Aorta (tissue), 5 donors: ENCODE data around the gene NAA80. TPM values are rescaled to one million over a fixed set of nuclear protein-coding genes. Genes with fewer than 3 reads are reported as not detected.
A peak's percentile ranks its signal among the peaks of the same experiment; 100 is the strongest.
"Not testable (repeated sequence)": the region's sequence is repeated elsewhere in the genome, so short reads cannot be mapped to it uniquely, and the experiment has no call there.

Experiments
- ATAC-seq: fragments of 200-7000 bp; cut with Tn5 transposase; one replicate; pipeline ENCODE4 v1.9.1; 2022; ENCODE audit warnings: moderate library complexity; ENCODE audit not compliant: low FRiP score
- DNase-seq, 2 donors: peaks; one replicate each; pipeline ENCODE4 v3.0.0-alpha.2; 2020
- H3K27ac ChIP-seq, 2 donors: one replicate each; pipeline ENCODE4 v1.5.1; 2013; ENCODE audit warnings: low read length in 2 of 2, mild to moderate bottlenecking in 2 of 2, moderate library complexity in 2 of 2, control low read depth in 1 of 2, inconsistent platforms in 1 of 2, low read depth in 1 of 2
- H3K27me3 ChIP-seq, 2 donors: one replicate each; pipeline ENCODE4 v1.6.1; 2013; ENCODE audit warnings: control low read depth in 1 of 2, low read length in 1 of 2, mild to moderate bottlenecking in 1 of 2, moderate library complexity in 1 of 2; ENCODE audit not compliant: insufficient read depth in 2 of 2, control insufficient read depth in 1 of 2
- H3K36me3 ChIP-seq, 2 donors: one replicate each; pipeline ENCODE4 v1.6.1; 2013; ENCODE audit warnings: control low read depth in 1 of 2, low read length in 1 of 2, mild to moderate bottlenecking in 1 of 2; ENCODE audit not compliant: insufficient read depth in 2 of 2, control insufficient read depth in 1 of 2
- H3K4me1 ChIP-seq, 2 donors: one replicate each; pipeline ENCODE4 v1.6.1; 2013; ENCODE audit warnings: low read length in 2 of 2, control low read depth in 1 of 2, mild to moderate bottlenecking in 1 of 2, moderate library complexity in 1 of 2; ENCODE audit not compliant: insufficient read depth in 2 of 2, control insufficient read depth in 1 of 2
- H3K4me3 ChIP-seq, 2 donors: one replicate each; pipeline ENCODE4 v1.5.1; 2013; ENCODE audit warnings: low read length in 2 of 2, control low read depth in 1 of 2, mild to moderate bottlenecking in 1 of 2
- H3K9me3 ChIP-seq: one replicate; pipeline ENCODE4 v1.6.1; 2013; ENCODE audit warnings: mild to moderate bottlenecking, low read length; ENCODE audit not compliant: control insufficient read depth
- WGBS, 2 donors: extraction: QIAGEN DNeasy Blood & Tissue Kit; methylation state at CpG; one replicate each; pipeline ENCODE4 v1.1.7; 2013; 5-methylcytosine and 5-hydroxymethylcytosine counted together
- intact Hi-C, 2 donors: fragments of 100-400 bp; cut with DNase I; formaldehyde crosslinking; loops; one replicate each; pipeline versions ENCODE4 v1.14.2 to v1.15.0; 2022
- polyA plus RNA-seq, 2 donors: library from polyadenylated mRNA; stranded (reverse); fragments of 200-250 nt; gene quantifications; one replicate each; pipeline ENCODE4 v1.2.3, GENCODE V29; 2013
- total RNA-seq, 2 donors: library from RNA; stranded (reverse); fragmentation: NEBNext Ultra II Directional; extraction: Animal tissue kit (Norgen Biotek cat#: 25700); gene quantifications; one replicate each; pipeline ENCODE4 v1.2.1, GENCODE V29; 2021
- donor health status: healthy with polysubstance abuse.
- donor health status: Bipolar disorder and iron deficiency.
- donor health status: DM: no; HTN: no; CAD: no.
- donor health status: DM: no; HTN: no; CAD: no.
- donor health status: DM: yes; HTN: yes; CAD: no.

Gene NAA80
- total and polyA plus RNA-seq, 4 donors: 2.8 to 16.9 (median 11.8) TPM

DNA sequence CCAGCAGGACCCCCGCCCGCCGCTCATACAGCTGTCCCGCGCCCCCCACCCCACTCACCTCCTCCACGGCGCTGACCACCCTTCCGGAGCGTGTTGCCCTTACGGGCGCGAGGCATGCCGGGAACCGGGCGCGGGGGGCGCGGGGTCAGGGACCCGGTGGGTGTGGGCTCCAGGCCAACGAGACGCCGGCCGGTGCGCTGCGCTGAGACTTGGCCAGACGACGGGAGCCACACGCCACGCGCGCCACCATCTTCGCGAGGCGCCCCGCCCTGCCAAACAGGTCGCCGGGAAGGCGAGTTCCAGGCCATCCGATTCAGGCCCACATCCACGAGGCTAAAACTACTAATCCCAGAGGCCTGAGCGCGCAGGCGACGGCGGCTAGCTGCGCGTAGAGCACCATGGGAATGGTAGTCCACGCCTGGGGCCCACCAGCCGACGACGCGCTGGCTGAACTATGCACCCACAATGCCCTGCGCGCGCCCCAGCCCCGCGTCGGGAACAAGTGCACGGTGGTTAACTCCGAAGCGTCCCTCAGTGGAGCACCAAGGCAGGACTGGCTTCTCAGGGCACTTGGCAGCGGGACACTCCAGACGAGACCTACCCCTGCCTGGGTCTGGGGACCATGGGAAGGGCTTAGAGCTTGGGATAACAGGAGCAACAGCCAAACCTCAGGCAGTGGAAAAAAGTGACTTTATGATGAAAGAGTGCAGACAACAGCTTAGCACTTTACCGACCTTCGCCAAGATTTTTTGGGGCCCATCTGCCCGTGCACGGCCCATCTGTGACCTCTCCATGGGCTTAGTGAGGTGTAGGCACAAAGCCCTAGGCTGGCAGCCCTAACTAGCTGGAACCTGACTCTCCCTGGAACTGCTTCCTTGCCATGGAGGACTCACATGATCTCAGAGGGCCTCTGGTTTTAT, 6.8 kb downstream of the NAA80 start, which contains the start of gene IFRD2:
IFRD2 (minus strand) TSS at position 271 of the 920 bp plus-strand sequence; CDS start at position 116, 155 bp downstream.
- Histone ChIP-seq H3K4me3 (peak within 1 kb of the TSS; percentile 56 to 68), H3K27me3 (no peaks in the 10 kb centered on the region), H3K9me3 (no peaks in the 10 kb centered on the region), H3K4me1 (no peaks in the 10 kb centered on the region), H3K27ac (peak within 1 kb of the TSS in 1 of 2 donors; percentile 87), H3K36me3 (peaks cover 0 to 2% of the 10 kb centered on the region in 2 donors)
- intact Hi-C loops: no loop called here
- 1% methylated on average over 65 to 67 of the region's 67 CpGs for WGBS, 2 donors
- ATAC-seq: peak; percentile 97
- peak; percentile 99 for DNase-seq

DNA sequence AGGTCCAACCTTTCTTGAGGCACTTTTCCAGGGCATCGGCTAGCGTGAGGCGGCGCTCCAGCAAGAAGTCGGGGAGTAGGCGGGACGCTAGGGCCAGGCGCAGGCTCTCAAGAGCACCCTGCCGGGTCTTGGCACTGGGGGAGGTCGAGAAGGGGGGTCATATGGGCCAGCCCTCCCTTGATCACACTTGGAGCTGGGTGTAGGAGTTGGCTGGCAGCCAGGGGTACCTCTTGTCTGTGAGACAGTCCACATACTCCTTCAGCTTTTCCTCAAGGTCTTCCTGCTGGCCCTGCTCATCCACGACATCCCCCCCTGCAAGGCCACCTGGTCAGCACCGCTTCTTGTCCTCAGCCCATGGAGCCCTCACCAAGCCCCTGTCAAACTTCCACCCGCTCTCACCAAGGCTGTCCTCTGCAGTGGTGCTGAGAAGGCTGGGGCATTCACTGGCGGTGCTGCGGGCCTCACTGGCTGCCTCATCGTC, 9.0 kb downstream of the NAA80 start:
- ATAC-seq: no peak
- WGBS, 2 donors: 91 to 92% methylated on average over 16 of the region's 16 CpGs
- no peak overlapping the region for H3K27ac ChIP-seq
- intact Hi-C loops: no loop called here
- H3K36me3 ChIP-seq: peaks cover 0 to 2% of the 10 kb centered on the region in 2 donors
- H3K9me3 ChIP-seq: no peaks in the 10 kb centered on the region
- no peaks in the 10 kb centered on the region for H3K27me3 ChIP-seq
- peak; percentile 56 to 77 for DNase-seq
- H3K4me3 ChIP-seq: no peak overlapping the region
- no peaks in the 10 kb centered on the region for H3K4me1 ChIP-seq

DNA sequence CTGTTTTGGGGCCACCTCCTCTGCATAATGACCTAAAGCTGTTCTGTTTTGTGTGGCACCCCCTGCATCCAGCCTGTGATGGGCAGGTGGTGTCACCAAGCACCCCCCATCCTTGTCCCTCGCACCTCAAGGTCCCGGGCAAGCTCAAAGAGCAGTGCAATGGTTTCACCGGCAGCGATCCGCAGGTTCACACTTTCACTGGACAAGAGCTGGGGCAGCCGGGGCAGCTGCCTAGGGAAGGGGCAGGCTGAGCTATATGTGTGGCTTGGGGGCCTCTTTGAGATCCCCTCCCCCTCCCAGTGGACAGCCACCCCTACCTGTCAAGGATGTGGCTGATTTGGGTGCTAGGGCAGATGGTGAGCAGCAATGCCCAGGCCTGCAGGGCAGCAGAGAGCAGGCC, 10.1 kb downstream of the NAA80 start:
- H3K4me1 ChIP-seq: no peaks in the 10 kb centered on the region
- intact Hi-C loops: no loop called here
- H3K36me3 ChIP-seq: peaks cover 0 to 2% of the 10 kb centered on the region in 2 donors
- no peaks in the 10 kb centered on the region for H3K27me3 ChIP-seq
- ATAC-seq (no peak), DNase-seq (no peak)
- 93 to 94% methylated on average over 6 of the region's 6 CpGs for WGBS, 2 donors
- no peak overlapping the region for H3K4me3 ChIP-seq
- no peaks in the 10 kb centered on the region for H3K9me3 ChIP-seq
- H3K27ac ChIP-seq: no peak overlapping the region

DNA sequence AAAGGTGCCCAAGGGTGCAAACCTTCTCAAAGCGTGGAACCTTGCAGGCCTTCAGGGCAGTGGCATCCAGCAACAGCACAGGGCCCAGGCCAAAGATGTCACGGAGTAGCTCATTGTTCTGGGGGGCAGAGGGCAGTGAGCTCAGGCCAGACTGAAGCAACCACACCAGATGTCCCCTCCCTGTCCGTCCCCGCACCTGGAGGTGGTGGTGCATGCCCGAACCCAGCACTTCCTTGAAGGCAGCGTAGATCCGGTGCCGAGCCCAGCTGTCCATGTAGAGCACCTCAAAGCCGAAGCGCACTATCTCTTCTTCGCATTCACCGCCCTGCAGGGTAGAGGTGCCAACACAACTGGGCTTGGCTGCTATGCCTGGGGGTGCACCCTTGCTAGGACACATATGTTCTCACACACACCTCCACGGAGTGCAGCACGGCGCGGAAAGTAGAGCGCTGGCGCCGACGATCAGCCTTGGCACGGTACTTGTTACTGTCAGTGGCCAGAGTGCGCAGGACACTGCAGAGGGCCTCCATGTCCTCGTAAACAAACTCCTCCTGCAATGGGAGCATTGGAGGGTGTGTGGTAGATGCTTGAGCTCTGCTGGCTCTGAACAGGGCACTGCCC, 10.7 kb downstream of the NAA80 start:
- Histone ChIP-seq H3K4me3 (no peak overlapping the region), H3K27me3 (no peaks in the 10 kb centered on the region), H3K27ac (no peak overlapping the region), H3K9me3 (no peaks in the 10 kb centered on the region), H3K4me1 (no peaks in the 10 kb centered on the region), H3K36me3 (peaks cover 0 to 2% of the 10 kb centered on the region in 2 donors)
- 92 to 94% methylated on average over 23 of the region's 23 CpGs for WGBS, 2 donors
- intact Hi-C loops: no loop called here
- DNase-seq (no peak), ATAC-seq (no peak)

DNA sequence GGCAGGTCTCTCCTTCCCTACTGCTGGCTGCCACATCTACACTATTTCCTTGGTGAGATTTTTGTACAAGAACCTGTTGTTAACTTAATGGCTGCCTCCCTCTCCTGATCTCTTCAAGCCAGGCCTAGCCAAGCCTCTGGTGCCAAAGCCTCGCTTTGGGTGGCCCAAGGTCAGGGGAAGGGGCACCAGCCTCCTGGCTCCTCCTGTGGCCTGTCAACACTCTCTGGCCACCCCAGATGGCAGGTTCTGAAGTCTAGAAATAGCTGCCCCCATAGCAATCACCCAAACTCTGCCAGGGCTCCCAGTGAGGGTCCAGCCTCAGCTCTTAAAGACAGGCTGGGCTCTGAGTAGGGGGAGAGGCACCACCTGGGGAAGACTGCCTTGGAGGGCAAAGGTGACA, 11.9 kb downstream of the NAA80 start:
- H3K27ac ChIP-seq: no peak overlapping the region
- H3K9me3 ChIP-seq: no peaks in the 10 kb centered on the region
- DNase-seq (no peak), ATAC-seq (no peak)
- H3K27me3 ChIP-seq: no peaks in the 10 kb centered on the region
- intact Hi-C loops: no loop called here
- no peaks in the 10 kb centered on the region for H3K4me1 ChIP-seq
- 91 to 100% methylated on average over 1 of the region's 1 CpG for WGBS, 2 donors
- no peak overlapping the region for H3K4me3 ChIP-seq
- H3K36me3 ChIP-seq: peaks cover 0 to 2% of the 10 kb centered on the region in 2 donors

- DNase-seq (no peak), ATAC-seq (no peak)
- Histone ChIP-seq H3K36me3 (peaks cover 0 to 2% of the 10 kb centered on the region in 2 donors), H3K27me3 (no peaks in the 10 kb centered on the region), H3K27ac (no peak overlapping the region), H3K9me3 (no peaks in the 10 kb centered on the region), H3K4me3 (no peak overlapping the region), H3K4me1 (no peaks in the 10 kb centered on the region)
- 85 to 88% methylated on average over 28 of the region's 28 CpGs for WGBS, 2 donors
- intact Hi-C loops: no loop called here
Measured at GRCh38 chr3:50286322-50287227, 12.6 kb downstream of the NAA80 start.

- ATAC-seq, H3K9me3 ChIP-seq, H3K27ac ChIP-seq, H3K4me1 ChIP-seq, H3K4me3 ChIP-seq, H3K36me3 ChIP-seq, H3K27me3 ChIP-seq, intact Hi-C loops, DNase-seq: not testable (repeated sequence)
- 80 to 84% methylated on average over 6 of the region's 6 CpGs for WGBS, 2 donors
Measured at GRCh38 chr3:50284121-50284520, 15.1 kb downstream of the NAA80 start.
